H9 (cell line): ENCODE measurements around the gene PMAIP1. TPM values are rescaled to one million over a fixed set of nuclear protein-coding genes. Genes with fewer than 3 reads are reported as not detected.
A peak's percentile ranks its signal among the peaks of the same experiment; 100 is the strongest.

ENCODE experiments used
- DNase-seq: peaks from one replicate; pipeline ENCODE4 v3.0.0-alpha.2; 2017
- H2AFZ ChIP-seq: one replicate; pipeline ENCODE4 v1.6.1; 2013; ENCODE audit warnings: mild to moderate bottlenecking, low read length, control low read depth, moderate library complexity
- H2AK5ac ChIP-seq: 2 replicates; pipeline ENCODE4 v1.6.1; 2013; ENCODE audit warnings: low read length, control low read depth, mixed read lengths; ENCODE audit not compliant: insufficient read length
- H2BK120ac ChIP-seq: one replicate; pipeline ENCODE4 v1.6.1; 2013; ENCODE audit warnings: low read depth, mild to moderate bottlenecking, low read length, control low read depth, inconsistent platforms; ENCODE audit not compliant: poor library complexity, severe bottlenecking
- H2BK12ac ChIP-seq: 2 replicates; pipeline ENCODE4 v1.6.1; 2013; ENCODE audit warnings: low read length, control low read depth, mixed read lengths, low read depth; ENCODE audit not compliant: insufficient read length
- H2BK15ac ChIP-seq: 2 replicates; pipeline ENCODE4 v1.6.1; 2013; ENCODE audit warnings: low read depth, low read length, control low read depth
- H2BK20ac ChIP-seq: one replicate; pipeline ENCODE4 v1.6.1; 2013; ENCODE audit warnings: low read depth, mild to moderate bottlenecking, low read length, control low read depth, inconsistent platforms; ENCODE audit not compliant: poor library complexity, severe bottlenecking
- H2BK5ac ChIP-seq: 2 replicates; pipeline ENCODE4 v1.6.1; 2013; ENCODE audit warnings: low read length, control low read depth, mixed read lengths; ENCODE audit not compliant: insufficient read length
- H3K14ac ChIP-seq: 2 replicates; pipeline ENCODE4 v1.6.1; 2013; ENCODE audit warnings: low read length, control low read depth; ENCODE audit not compliant: insufficient read depth
- H3K18ac ChIP-seq: 2 replicates; pipeline ENCODE4 v1.6.1; 2013; ENCODE audit warnings: low read depth, mild to moderate bottlenecking, mixed read lengths, low read length, control low read depth; ENCODE audit not compliant: insufficient read length
- H3K23ac ChIP-seq: 2 replicates; pipeline ENCODE4 v1.6.1; 2013; ENCODE audit warnings: low read length, control low read depth, mixed read lengths, low read depth; ENCODE audit not compliant: insufficient read length
- H3K23me2 ChIP-seq: 2 replicates; pipeline ENCODE4 v1.6.1; 2013; ENCODE audit warnings: low read depth, mild to moderate bottlenecking, mixed read lengths, low read length, control low read depth; ENCODE audit not compliant: insufficient read length, poor library complexity, severe bottlenecking
- H3K27ac ChIP-seq: 2 replicates; pipeline ENCODE4 v1.5.1; 2013; ENCODE audit warnings: low read length, control low read depth, mixed read lengths, low read depth; ENCODE audit not compliant: insufficient read length
- H3K27me3 ChIP-seq: 2 replicates; pipeline ENCODE4 v1.6.1; 2013; ENCODE audit warnings: low read length, control low read depth, inconsistent platforms; ENCODE audit not compliant: insufficient read depth
- H3K4ac ChIP-seq: 2 replicates; pipeline ENCODE4 v1.6.1; 2013; ENCODE audit warnings: low read depth, mild to moderate bottlenecking, control low read depth, inconsistent platforms, low read length, moderate library complexity
- H3K4me1 ChIP-seq: 2 replicates; pipeline ENCODE4 v1.6.1; 2013; ENCODE audit warnings: low read length, control low read depth, inconsistent platforms; ENCODE audit not compliant: insufficient read depth
- H3K4me2 ChIP-seq: 2 replicates; pipeline ENCODE4 v1.6.1; 2013; ENCODE audit warnings: low read length, control low read depth, mixed read lengths; ENCODE audit not compliant: insufficient read length, insufficient read depth
- H3K56ac ChIP-seq: 2 replicates; pipeline ENCODE4 v1.6.1; 2013; ENCODE audit warnings: low read depth, mild to moderate bottlenecking, mixed read lengths, low read length, control low read depth; ENCODE audit not compliant: insufficient read length
- H3K79me1 ChIP-seq: 2 replicates; pipeline ENCODE4 v1.6.1; 2013; ENCODE audit warnings: low read depth, mild to moderate bottlenecking, moderate library complexity, low read length, control low read depth, inconsistent platforms; ENCODE audit not compliant: insufficient read depth, poor library complexity, severe bottlenecking
- H3K79me2 ChIP-seq: 2 replicates; pipeline ENCODE4 v1.6.1; 2013; ENCODE audit warnings: low read length, control low read depth, inconsistent platforms; ENCODE audit not compliant: insufficient read depth
- H3K9ac ChIP-seq: 2 replicates; pipeline ENCODE4 v1.6.1; 2013; ENCODE audit warnings: low read length, control low read depth, mixed read lengths; ENCODE audit not compliant: insufficient read length; ENCODE audit errors: extremely low read depth
- H3K9me3 ChIP-seq: one replicate; pipeline ENCODE4 v1.6.1; 2013; ENCODE audit warnings: low read depth, low read length, inconsistent platforms; ENCODE audit not compliant: control insufficient read depth
- H3T11ph ChIP-seq: one replicate; pipeline ENCODE4 v1.6.1; 2013; ENCODE audit warnings: mild to moderate bottlenecking, low read length, control low read depth, inconsistent platforms
- H4K20me1 ChIP-seq: one replicate; pipeline ENCODE4 v1.6.1; 2013; ENCODE audit not compliant: control insufficient read depth, insufficient read length, insufficient read depth
- H4K5ac ChIP-seq: 2 replicates; pipeline ENCODE4 v1.6.1; 2013; ENCODE audit warnings: low read depth, mild to moderate bottlenecking, mixed read lengths, low read length, control low read depth; ENCODE audit not compliant: insufficient read length
- H4K8ac ChIP-seq: replicated peaks from 2 replicates; pipeline ENCODE4 v1.6.1; 2013; ENCODE audit warnings: low read length, control low read depth, mixed read lengths, low read depth; ENCODE audit not compliant: insufficient read length
- H4K91ac ChIP-seq: 2 replicates; pipeline ENCODE4 v1.6.1; 2013; ENCODE audit warnings: low read depth, mild to moderate bottlenecking, moderate library complexity, mixed read lengths, low read length, control low read depth; ENCODE audit not compliant: insufficient read length
- H3K27ac Mint-ChIP-seq, 3 experiments: 2 replicates in 2 of 3; 3 replicates in 1 of 3; pipeline ENCODE4 v1.8.0; 2020 to 2021; ENCODE audit warnings: mixed read lengths in 3 of 3, mild to moderate bottlenecking in 1 of 3, moderate library complexity in 1 of 3
- H3K27me3 Mint-ChIP-seq: 2 replicates; pipeline ENCODE4 v1.8.0; 2021; ENCODE audit warnings: low read depth, mild to moderate bottlenecking, moderate library complexity, mixed read lengths
- H3K36me3 Mint-ChIP-seq, 3 experiments: 2 replicates in 2 of 3; 3 replicates in 1 of 3; pipeline ENCODE4 v1.8.0; 2020 to 2021; ENCODE audit warnings: low read depth in 3 of 3, mixed read lengths in 3 of 3; ENCODE audit not compliant: insufficient read depth in 1 of 3
- H3K4me1 Mint-ChIP-seq, 2 experiments: 2 replicates each; pipeline ENCODE4 v1.8.0; 2020; ENCODE audit warnings: mixed read lengths in 2 of 2
- H3K4me3 Mint-ChIP-seq, 2 experiments: 2 replicates in 1 of 2; 3 replicates in 1 of 2; pipeline ENCODE4 v1.8.0; 2020 to 2021; ENCODE audit warnings: mild to moderate bottlenecking in 2 of 2, mixed read lengths in 2 of 2, moderate library complexity in 1 of 2
- H3K9me3 Mint-ChIP-seq, 2 experiments: 2 replicates in 1 of 2; 3 replicates in 1 of 2; pipeline ENCODE4 v1.8.0; 2020; ENCODE audit warnings: mild to moderate bottlenecking in 2 of 2, mixed read lengths in 2 of 2, moderate library complexity in 1 of 2
- WGBS: extraction: QIAGEN DNeasy Blood & Tissue Kit; methylation state at CpG from one replicate; pipeline ENCODE4 v1.1.7; 2013; ENCODE audit warnings: missing lambda C conversion rate, low lambda C conversion rate, mixed read lengths; ENCODE audit not compliant: insufficient read length; ENCODE audit errors: extremely low coverage; 5-methylcytosine and 5-hydroxymethylcytosine counted together
- total RNA-seq: library from RNA; stranded (reverse); gene quantifications from 2 replicates; pipeline ENCODE4 v1.2.1, GENCODE V29; 2021
- TF ChIP-seq, protein P1 (sequence below): fragments of 200-600 bp; sonication (generic); conservative IDR thresholded peaks from 3 replicates; pipeline ENCODE4 v1.8.0; 2021; ENCODE audit warnings: antibody characterized with exemption, mild to moderate bottlenecking

PMAIP1 gene
- total RNA-seq, 1 experiment from 2014 or later: 152 TPM

DNA sequence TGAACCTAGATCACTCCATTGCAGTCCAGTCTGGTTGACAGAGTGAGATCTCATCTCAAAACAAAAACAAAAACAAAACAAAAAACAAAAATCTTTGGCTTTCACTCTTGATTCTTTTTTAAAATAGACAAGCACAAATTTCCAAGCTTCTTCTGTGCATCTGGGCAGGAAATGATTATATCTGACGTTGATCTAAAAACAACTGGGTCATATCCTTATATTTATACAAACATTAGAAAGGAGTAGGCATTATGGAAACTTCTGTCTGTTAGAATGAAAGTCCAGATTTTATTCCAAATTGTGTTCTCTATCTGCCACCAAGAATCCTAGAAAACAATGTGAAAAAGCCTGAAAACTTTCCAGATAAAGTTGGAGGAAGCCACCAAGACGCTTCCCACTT is 26.2 kb upstream of the PMAIP1 start:
- Histone ChIP-seq H3K9ac (no peak overlapping the region), H2BK15ac (no peak overlapping the region), H2BK5ac (no peak overlapping the region), H2BK120ac (no peak overlapping the region), H3K23me2 (no peaks in the 10 kb centered on the region), H3K4me1 (peaks cover 6% of the 10 kb centered on the region; the same call in 1 of the 2 replicates), H2BK12ac (no peak overlapping the region), H4K8ac (no peak overlapping the region), H3K23ac (no peak overlapping the region), H2AK5ac (no peak overlapping the region), H4K20me1 (no peaks in the 10 kb centered on the region), H3T11ph (no peak overlapping the region), H3K14ac (no peak overlapping the region), H3K27me3 (no peaks in the 10 kb centered on the region), H3K4ac (no peak overlapping the region), H4K5ac (no peak overlapping the region), H2AFZ (no peak overlapping the region), H3K79me1 (no peaks in the 10 kb centered on the region), H4K91ac (no peak overlapping the region), H3K4me2 (no peak overlapping the region), H3K79me2 (no peaks in the 10 kb centered on the region), H3K9me3 (no peaks in the 10 kb centered on the region), H2BK20ac (no peak overlapping the region), H3K18ac (no peak overlapping the region), H3K27ac (no peak overlapping the region), H3K56ac (no peak overlapping the region)
- peaks cover 30 to 32% of the 10 kb centered on the region in 2 experiments for H3K4me1 Mint-ChIP-seq
- H3K36me3 Mint-ChIP-seq: no peaks in the 10 kb centered on the region
- WGBS: no CpG with 5 or more reads among the region's 2 CpGs
- H3K4me3 Mint-ChIP-seq: no peak overlapping the region
- peak overlapping the region; percentile 77 to 96 (median 84); a peak in 4 of 7 replicates for H3K27ac Mint-ChIP-seq
- H3K9me3 Mint-ChIP-seq: no peaks in the 10 kb centered on the region
- no peaks in the 10 kb centered on the region; the same call in 1 of the 2 replicates for H3K27me3 Mint-ChIP-seq
- DNase-seq: no peak
- TF ChIP-seq, protein P1, sequence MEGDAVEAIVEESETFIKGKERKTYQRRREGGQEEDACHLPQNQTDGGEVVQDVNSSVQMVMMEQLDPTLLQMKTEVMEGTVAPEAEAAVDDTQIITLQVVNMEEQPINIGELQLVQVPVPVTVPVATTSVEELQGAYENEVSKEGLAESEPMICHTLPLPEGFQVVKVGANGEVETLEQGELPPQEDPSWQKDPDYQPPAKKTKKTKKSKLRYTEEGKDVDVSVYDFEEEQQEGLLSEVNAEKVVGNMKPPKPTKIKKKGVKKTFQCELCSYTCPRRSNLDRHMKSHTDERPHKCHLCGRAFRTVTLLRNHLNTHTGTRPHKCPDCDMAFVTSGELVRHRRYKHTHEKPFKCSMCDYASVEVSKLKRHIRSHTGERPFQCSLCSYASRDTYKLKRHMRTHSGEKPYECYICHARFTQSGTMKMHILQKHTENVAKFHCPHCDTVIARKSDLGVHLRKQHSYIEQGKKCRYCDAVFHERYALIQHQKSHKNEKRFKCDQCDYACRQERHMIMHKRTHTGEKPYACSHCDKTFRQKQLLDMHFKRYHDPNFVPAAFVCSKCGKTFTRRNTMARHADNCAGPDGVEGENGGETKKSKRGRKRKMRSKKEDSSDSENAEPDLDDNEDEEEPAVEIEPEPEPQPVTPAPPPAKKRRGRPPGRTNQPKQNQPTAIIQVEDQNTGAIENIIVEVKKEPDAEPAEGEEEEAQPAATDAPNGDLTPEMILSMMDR: no peak
